Measurements from ENCODE around the gene PFN1. TPM values are rescaled to one million over a fixed set of nuclear protein-coding genes. Genes with fewer than 3 reads are reported as not detected.

Gene PFN1
- total and polyA plus RNA-seq, 9 of the 15 experiments (the other 6 are each of a cell fraction or from before 2014, with no cell fraction given), result 60.5 to 1,479 (median 456) TPM

DNA sequence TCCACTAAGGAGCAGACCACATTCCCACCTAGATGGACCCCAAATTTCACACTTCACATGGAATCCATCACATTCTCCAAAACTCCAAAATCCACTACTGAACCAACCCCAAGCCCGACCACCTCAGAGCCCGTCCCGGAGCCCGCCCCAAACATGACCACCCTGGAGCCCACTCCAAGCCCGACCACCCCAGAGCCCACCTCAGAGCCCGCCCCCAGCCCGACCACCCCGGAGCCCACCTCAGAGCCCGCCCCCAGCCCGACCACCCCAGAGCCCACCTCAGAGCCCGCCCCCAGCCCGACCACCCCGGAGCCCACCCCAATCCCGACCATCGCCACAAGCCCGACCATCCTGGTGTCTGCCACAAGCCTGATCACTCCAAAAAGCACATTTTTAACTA, 14.7 kb downstream of the PFN1 start:
- peaks cover 9% of the 10 kb centered on the region for H3K79me2 ChIP-seq (ENCODE audit: control insufficient read depth, insufficient read depth, low read length)
- WGBS (ENCODE audit: insufficient coverage, low coverage, missing lambda C conversion rate), result 63% methylated on average over 3 of the region's 16 CpGs
- no peaks in the 10 kb centered on the region for H3K9me3 ChIP-seq (replicated peaks; ENCODE audit: control insufficient read depth, insufficient read depth, low read depth, low read length)
- H3K4me2 ChIP-seq (ENCODE audit: insufficient read depth, low read length), result no peak overlapping the region
- ChIA-PET POLR2A (interaction anchor here (0.6 to 2.1 kb wide), 5 partner anchors 8 to 34 kb away, joined by 3 to 7 read pairs (median 4); partner anchors contain the start of gene SPAG7), CTCF (ENCODE audit: low intra/inter-chr PET ratio) (no interaction called here)
- peaks cover 6 to 23% of the 10 kb centered on the region in 2 experiments; a peak in 4 of 5 replicates for H3K4me1 ChIP-seq (replicated peaks in 1 of 2; ENCODE audit: control insufficient read depth in 2 of 2, insufficient read depth in 2 of 2, low read length in 2 of 2)
- in situ Hi-C loops (cut with MboI), result no loop called here
- no peak for FAIRE-seq
- no TSS peak for BruUV-seq (replicated peaks)
- TF ChIP-seq, protein P1, sequence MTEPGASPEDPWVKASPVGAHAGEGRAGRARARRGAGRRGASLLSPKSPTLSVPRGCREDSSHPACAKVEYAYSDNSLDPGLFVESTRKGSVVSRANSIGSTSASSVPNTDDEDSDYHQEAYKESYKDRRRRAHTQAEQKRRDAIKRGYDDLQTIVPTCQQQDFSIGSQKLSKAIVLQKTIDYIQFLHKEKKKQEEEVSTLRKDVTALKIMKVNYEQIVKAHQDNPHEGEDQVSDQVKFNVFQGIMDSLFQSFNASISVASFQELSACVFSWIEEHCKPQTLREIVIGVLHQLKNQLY (CRISPR knock-in tag; conservative IDR thresholded peaks at IDR 0.05), result no peak
- TF ChIP-seq, protein P2, sequence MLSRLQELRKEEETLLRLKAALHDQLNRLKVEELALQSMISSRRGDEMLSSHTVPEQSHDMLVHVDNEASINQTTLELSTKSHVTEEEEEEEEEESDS (CRISPR knock-in tag; IDR thresholded peaks at IDR 0.05), result no peak
- no peak for TF ChIP-seq ZNF717 (CRISPR knock-in tag; IDR thresholded peaks at IDR 0.05)
- TF ChIP-seq MECOM (CRISPR knock-in tag; IDR thresholded peaks at IDR 0.05), result no peak
- H3K27ac ChIP-seq (ENCODE audit: extremely low read depth, low read depth, low read length), result no peak overlapping the region
- H3K27me3 ChIP-seq (ENCODE audit: control insufficient read depth in 2 of 2, insufficient read depth in 2 of 2, low read length in 2 of 2), result no peaks in the 10 kb centered on the region
- H4K20me1 ChIP-seq (replicated peaks; ENCODE audit: control insufficient read depth, insufficient read depth, low read length), result no peaks in the 10 kb centered on the region
- no peak overlapping the region for H3K4me3 ChIP-seq
- no peaks in the 10 kb centered on the region for H3K9me1 ChIP-seq (ENCODE audit: control insufficient read depth, insufficient read depth, low read length)
- H3K9ac ChIP-seq (ENCODE audit: insufficient read depth in 1 of 2, low read depth in 2 of 2, low read length in 2 of 2), result no peak overlapping the region; a peak in 1 of 4 replicates
- no peak overlapping the region for H2AFZ ChIP-seq (ENCODE audit: low read depth, low read length)
- ATAC-seq, result no peak
- DNase-seq (ENCODE audit: extremely low read depth in 1 of 4, low spot score in 3 of 4), result no peak
- H3K36me3 ChIP-seq (ENCODE audit: control insufficient read depth, insufficient read depth, low read length), result peaks cover 21% of the 10 kb centered on the region; the same call in 2 of the 3 replicates
- intact Hi-C loops (cut with micrococcal nuclease), result no loop called here

GRCh38 chr17:4932756-4933155, 15.6 kb downstream of the PFN1 start:
- ChIA-PET CTCF (ENCODE audit: low intra/inter-chr PET ratio) (no interaction called here), POLR2A (interaction anchor here (0.6 to 0.7 kb wide), 3 partner anchors 14 to 307 kb away, joined by 3 to 4 read pairs (median 3); partner anchors contain the start of gene CAMTA2)
- Histone ChIP-seq H3K9me1 (ENCODE audit: control insufficient read depth, insufficient read depth, low read length) (no peaks in the 10 kb centered on the region), H3K4me2 (ENCODE audit: insufficient read depth, low read length) (no peak overlapping the region), H3K27ac (ENCODE audit: extremely low read depth, low read depth, low read length) (no peak overlapping the region), H3K9ac (ENCODE audit: insufficient read depth in 1 of 2, low read depth in 2 of 2, low read length in 2 of 2) (no peak overlapping the region), H3K4me3 (no peak overlapping the region), H2AFZ (ENCODE audit: low read depth, low read length) (no peak overlapping the region), H3K79me2 (ENCODE audit: control insufficient read depth, insufficient read depth, low read length) (no peaks in the 10 kb centered on the region), H3K4me1 (replicated peaks in 1 of 2; ENCODE audit: control insufficient read depth in 2 of 2, insufficient read depth in 2 of 2, low read length in 2 of 2) (peaks cover 0 to 14% of the 10 kb centered on the region in 2 experiments; a peak in 4 of 5 replicates), H3K27me3 (ENCODE audit: control insufficient read depth in 2 of 2, insufficient read depth in 2 of 2, low read length in 2 of 2) (no peaks in the 10 kb centered on the region), H3K9me3 (replicated peaks; ENCODE audit: control insufficient read depth, insufficient read depth, low read depth, low read length) (no peaks in the 10 kb centered on the region), H3K36me3 (ENCODE audit: control insufficient read depth, insufficient read depth, low read length) (peaks cover 13% of the 10 kb centered on the region; the same call in 2 of the 3 replicates), H4K20me1 (replicated peaks; ENCODE audit: control insufficient read depth, insufficient read depth, low read length) (no peaks in the 10 kb centered on the region)
- BruUV-seq (replicated peaks), result no TSS peak
- intact Hi-C loops (cut with micrococcal nuclease), result no loop called here
- WGBS (ENCODE audit: insufficient coverage, low coverage, missing lambda C conversion rate), result 71% methylated on average over 10 of the region's 12 CpGs
- FAIRE-seq (no peak), ATAC-seq (no peak), DNase-seq (ENCODE audit: extremely low read depth in 1 of 4, low spot score in 3 of 4) (no peak)
- in situ Hi-C loops (cut with MboI), result no loop called here
- peak; percentile 40; the same call in 1 of the 2 replicates for TF ChIP-seq POLR2G (IDR thresholded peaks at IDR 0.05; ENCODE audit: low read depth, low read length)
- TF ChIP-seq, protein P3, sequence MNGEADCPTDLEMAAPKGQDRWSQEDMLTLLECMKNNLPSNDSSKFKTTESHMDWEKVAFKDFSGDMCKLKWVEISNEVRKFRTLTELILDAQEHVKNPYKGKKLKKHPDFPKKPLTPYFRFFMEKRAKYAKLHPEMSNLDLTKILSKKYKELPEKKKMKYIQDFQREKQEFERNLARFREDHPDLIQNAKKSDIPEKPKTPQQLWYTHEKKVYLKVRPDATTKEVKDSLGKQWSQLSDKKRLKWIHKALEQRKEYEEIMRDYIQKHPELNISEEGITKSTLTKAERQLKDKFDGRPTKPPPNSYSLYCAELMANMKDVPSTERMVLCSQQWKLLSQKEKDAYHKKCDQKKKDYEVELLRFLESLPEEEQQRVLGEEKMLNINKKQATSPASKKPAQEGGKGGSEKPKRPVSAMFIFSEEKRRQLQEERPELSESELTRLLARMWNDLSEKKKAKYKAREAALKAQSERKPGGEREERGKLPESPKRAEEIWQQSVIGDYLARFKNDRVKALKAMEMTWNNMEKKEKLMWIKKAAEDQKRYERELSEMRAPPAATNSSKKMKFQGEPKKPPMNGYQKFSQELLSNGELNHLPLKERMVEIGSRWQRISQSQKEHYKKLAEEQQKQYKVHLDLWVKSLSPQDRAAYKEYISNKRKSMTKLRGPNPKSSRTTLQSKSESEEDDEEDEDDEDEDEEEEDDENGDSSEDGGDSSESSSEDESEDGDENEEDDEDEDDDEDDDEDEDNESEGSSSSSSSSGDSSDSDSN (IDR thresholded peaks at IDR 0.05; ENCODE audit: borderline replicate concordance in 1 of 2, low read depth in 2 of 2, low read length in 2 of 2), result no peak
